IPS-18a (cell line): ENCODE measurements around the gene EPHA2.

Experiments used
- H3K27ac ChIP-seq: one replicate; pipeline ENCODE4 v1.5.1; 2013; ENCODE audit warnings: low read length
- H3K27me3 ChIP-seq: one replicate; pipeline ENCODE4 v1.6.1; 2013; ENCODE audit warnings: mild to moderate bottlenecking, low read length; ENCODE audit not compliant: control insufficient read depth, insufficient read depth
- H3K36me3 ChIP-seq: one replicate; pipeline ENCODE4 v1.6.1; 2013; ENCODE audit warnings: low read depth, low read length; ENCODE audit not compliant: control insufficient read depth
- H3K4me1 ChIP-seq: one replicate; pipeline ENCODE4 v1.6.1; 2013; ENCODE audit warnings: low read depth, low read length; ENCODE audit not compliant: control insufficient read depth
- H3K4me3 ChIP-seq: one replicate; pipeline ENCODE4 v1.5.1; 2013; ENCODE audit warnings: low read length
- H3K9ac ChIP-seq: one replicate; pipeline ENCODE4 v1.6.1; 2013; ENCODE audit warnings: mild to moderate bottlenecking, low read length, moderate library complexity
- H3K9me3 ChIP-seq: one replicate; pipeline ENCODE4 v1.6.1; 2013; ENCODE audit warnings: low read depth, low read length; ENCODE audit not compliant: control insufficient read depth

The EPHA2 gene

DNA sequence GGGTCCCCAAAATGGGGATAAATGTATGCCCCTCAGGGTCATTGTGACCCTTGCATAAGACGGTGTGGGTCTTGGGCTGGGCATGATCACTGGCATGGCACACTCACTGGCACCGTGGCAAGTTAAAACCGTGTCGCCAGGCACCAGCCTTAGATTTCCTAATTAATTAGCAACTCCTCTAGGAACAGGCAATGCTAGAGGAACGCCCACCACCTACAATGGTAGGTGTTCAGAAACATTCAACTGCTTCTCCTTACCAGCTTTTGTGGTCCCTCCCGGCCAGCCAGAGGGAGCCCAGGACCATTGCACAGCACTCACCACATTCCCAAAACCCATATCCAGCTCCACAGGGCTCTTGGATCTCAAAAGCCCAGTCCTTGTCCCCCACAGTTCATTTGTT is 36.4 kb downstream of the EPHA2 start:
- Histone ChIP-seq H3K9ac (no peak overlapping the region), H3K27ac (no peak overlapping the region), H3K27me3 (no peaks in the 10 kb centered on the region)

DNA sequence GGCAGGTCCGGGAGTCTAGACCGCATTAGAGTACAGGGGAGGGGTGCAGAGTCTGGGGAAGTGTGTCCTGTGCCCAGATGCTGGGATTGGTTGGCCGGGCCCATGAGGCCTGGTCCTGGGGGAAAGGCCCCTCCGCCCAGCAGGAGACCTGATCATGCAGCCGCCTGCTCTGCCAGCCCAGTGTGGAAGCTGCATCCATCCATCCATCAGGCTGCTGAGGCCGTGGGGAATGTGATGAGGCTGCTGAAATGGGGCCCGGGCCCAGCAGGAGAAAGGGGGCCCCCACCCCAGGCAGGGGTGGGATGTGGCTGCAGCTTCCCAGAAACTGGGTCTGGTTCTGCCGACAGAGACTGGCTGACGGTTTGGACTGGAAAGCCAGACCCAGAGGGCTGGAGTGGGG is 37.2 kb downstream of the EPHA2 start:
- Histone ChIP-seq H3K4me1 (peaks cover 31% of the 10 kb centered on the region), H3K9ac (no peak overlapping the region), H3K4me3 (no peak overlapping the region), H3K9me3 (no peaks in the 10 kb centered on the region), H3K27me3 (no peaks in the 10 kb centered on the region), H3K27ac (no peak overlapping the region), H3K36me3 (peaks cover 2% of the 10 kb centered on the region)

More for the DNA sequence above, 36.4 kb downstream of the EPHA2 start:
- Histone ChIP-seq H3K4me1 (peaks cover 31% of the 10 kb centered on the region), H3K36me3 (peaks cover 6% of the 10 kb centered on the region), H3K4me3 (no peak overlapping the region), H3K9me3 (no peaks in the 10 kb centered on the region)

DNA sequence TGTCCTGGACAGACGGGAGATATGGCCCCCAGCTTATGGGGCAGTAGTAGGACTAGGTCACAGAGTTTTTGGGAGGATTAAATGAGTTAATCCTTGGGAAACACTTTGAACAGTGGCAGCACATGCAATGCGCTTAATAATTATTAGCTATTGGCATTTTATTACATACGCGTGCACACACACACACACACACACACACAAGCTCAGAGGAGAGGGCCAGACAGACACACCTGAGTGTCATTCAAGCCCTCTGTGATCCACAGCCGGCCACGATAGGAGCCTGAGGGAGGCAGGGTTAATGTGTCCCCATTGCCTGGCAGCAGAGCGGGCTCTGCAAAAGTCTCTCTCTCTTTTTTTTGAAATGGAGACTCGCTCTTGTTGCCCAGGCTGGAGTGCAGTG is 37.9 kb downstream of the EPHA2 start:
- no peak overlapping the region for H3K4me3 ChIP-seq
- peaks cover 32% of the 10 kb centered on the region for H3K4me1 ChIP-seq
- H3K27me3 ChIP-seq: no peaks in the 10 kb centered on the region
- no peak overlapping the region for H3K9ac ChIP-seq
- no peak overlapping the region for H3K27ac ChIP-seq
- no peaks in the 10 kb centered on the region for H3K9me3 ChIP-seq
- H3K36me3 ChIP-seq: no peaks in the 10 kb centered on the region

DNA sequence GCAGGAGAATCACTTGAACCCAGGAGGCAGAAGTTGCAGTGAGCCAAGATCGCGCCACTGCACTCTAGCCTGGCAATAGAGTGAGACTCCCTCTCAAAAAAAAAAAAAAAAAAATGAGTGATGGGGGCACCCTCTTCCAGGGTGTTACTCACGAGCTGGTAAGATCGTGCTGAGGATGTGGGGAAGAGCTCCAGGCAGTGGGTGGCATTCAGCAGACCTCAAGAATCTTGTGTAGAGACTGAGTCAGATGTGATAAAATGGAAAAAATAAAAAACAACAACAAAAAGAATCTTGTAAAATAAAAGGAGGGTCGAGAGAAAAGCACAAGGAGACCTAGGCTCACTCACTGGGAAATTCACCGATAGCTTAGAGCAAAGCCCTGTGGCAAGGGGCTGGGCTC is 38.5 kb downstream of the EPHA2 start:
- Histone ChIP-seq H3K27me3 (no peaks in the 10 kb centered on the region), H3K9ac (no peak overlapping the region), H3K36me3 (no peaks in the 10 kb centered on the region), H3K27ac (no peak overlapping the region), H3K4me1 (peaks cover 38% of the 10 kb centered on the region), H3K9me3 (no peaks in the 10 kb centered on the region), H3K4me3 (no peak overlapping the region)

DNA sequence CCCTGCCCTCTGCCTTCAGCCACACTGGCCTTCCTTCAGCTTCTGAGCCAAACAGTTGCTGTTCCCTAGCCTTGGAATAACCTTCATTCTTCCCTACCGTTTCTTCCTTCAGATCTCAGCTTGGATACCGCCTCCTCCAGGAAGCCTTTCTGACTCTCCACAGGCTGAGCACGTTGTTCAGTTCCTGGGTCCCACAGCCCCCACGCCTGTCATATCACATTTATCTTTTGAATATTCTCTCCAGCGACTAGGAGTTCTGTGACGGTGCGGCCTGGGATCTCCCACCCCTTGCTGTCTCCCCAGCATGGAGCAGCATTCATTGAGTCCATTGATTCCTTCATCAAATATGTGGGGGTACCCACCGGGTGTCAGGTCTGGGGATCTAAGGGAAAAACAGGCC is 39.2 kb downstream of the EPHA2 start:
- no peaks in the 10 kb centered on the region for H3K9me3 ChIP-seq
- peaks cover 40% of the 10 kb centered on the region for H3K4me1 ChIP-seq
- H3K9ac ChIP-seq: peak overlapping the region; percentile 0
- H3K27ac ChIP-seq: peak overlapping the region; percentile 5
- H3K36me3 ChIP-seq: no peaks in the 10 kb centered on the region
- H3K27me3 ChIP-seq: no peaks in the 10 kb centered on the region
- no peak overlapping the region for H3K4me3 ChIP-seq

DNA sequence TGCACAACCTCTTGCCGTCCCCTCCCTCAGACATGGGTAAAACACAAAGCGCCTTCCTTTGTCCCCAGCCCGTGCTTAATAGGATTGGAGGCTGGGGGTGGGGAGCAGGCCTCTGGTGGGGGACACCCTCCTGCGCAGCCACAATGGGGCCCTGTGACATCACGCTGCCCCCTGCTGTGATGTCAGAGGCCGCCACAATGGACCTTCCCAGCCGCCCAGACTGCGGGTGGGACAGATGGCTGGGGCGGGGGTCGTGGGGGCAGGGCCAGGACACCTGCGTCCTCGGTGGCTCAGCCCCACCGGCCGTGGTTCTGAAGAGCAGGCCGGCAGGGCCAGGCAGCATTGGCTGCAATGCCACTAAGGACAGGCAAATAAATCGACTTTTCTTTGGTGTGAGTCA is 39.9 kb downstream of the EPHA2 start:
- Histone ChIP-seq H3K4me3 (peak overlapping the region; percentile 32), H3K9ac (peak overlapping the region; percentile 0), H3K36me3 (no peaks in the 10 kb centered on the region), H3K4me1 (peaks cover 40% of the 10 kb centered on the region), H3K9me3 (no peaks in the 10 kb centered on the region), H3K27ac (no peak overlapping the region), H3K27me3 (no peaks in the 10 kb centered on the region)

DNA sequence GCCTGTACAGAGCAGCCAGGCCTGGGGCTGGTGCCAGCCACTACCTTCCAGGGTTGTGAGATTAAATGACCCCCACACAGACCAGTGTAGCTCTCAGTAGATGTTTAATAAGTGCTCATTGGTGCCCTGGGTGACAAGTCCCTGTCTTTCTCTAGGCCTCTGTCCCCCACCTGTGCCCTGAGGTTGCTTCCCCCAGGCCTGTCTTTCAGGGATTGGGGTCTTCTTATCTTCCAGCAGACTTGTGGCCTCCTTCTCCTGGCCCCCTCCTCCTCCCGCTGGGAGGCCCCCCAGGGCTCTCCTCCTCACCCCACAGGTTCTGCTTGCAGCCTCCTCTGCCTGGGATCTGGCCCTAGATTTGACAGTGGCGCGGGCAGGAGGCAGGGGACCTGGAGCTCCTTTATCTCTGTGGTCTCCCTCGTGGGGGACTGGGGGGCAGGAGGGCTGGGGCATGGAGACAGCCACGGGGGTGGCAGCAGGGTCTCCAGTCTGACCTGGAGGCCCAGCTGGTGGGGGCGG is 40.3 kb downstream of the EPHA2 start:
- no peaks in the 10 kb centered on the region for H3K27me3 ChIP-seq

DNA sequence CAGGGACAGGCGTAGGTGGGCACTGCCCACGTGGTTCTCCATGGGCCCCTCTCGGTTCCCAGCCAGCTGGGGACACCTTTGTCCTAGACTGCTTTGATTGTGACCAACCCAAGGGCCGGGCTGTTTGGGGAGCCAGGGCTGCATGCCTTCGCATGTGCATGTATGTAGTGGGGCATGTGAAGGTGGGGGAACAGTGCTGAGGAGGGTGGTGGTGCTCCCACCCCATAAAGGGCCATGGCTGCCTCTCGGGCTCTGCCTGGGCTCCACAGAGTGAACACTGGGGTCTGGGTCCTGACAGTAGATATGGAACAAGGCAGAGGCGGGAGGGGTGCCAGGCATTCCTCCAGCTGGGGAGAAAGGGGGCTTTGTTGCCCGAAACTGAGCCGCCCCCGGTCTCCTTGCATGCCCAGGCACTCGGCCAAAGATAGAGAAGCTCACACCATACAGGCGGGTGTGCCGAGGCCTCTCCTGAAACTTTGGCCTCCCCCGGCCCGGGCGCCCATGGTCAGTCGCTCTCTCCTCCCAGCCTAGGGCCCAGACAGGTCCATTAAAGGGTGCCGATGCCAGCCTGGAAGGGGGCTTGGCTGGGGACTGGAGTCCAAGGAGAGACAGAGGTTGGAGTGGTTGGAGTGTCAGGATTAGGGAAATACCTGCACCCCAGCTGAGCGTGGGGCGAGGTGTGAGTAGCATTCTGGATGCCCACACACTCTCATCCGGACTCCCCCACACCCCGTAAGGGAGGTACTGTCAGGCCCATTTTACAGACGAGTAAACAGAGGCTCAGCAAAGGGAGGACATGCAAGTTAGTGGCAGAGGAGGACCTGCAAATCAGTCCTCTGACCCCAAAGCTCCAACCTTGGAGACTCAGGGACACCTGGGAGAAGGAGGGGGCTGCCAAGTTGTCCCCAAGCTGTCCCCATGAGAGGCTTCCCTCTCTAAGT is 41.1 kb downstream of the EPHA2 start:
- no peak overlapping the region for H3K9ac ChIP-seq
- H3K9me3 ChIP-seq: no peaks in the 10 kb centered on the region
- H3K4me1 ChIP-seq: peaks cover 34% of the 10 kb centered on the region
- no peaks in the 10 kb centered on the region for H3K36me3 ChIP-seq
- no peak overlapping the region for H3K4me3 ChIP-seq
- H3K27ac ChIP-seq: no peak overlapping the region
- H3K27me3 ChIP-seq: no peaks in the 10 kb centered on the region

More for the DNA sequence above, 40.3 kb downstream of the EPHA2 start:
- Histone ChIP-seq H3K4me3 (peak overlapping the region; percentile 32), H3K36me3 (no peaks in the 10 kb centered on the region), H3K9ac (peak overlapping the region; percentile 44), H3K27ac (no peak overlapping the region), H3K9me3 (no peaks in the 10 kb centered on the region), H3K4me1 (peaks cover 40% of the 10 kb centered on the region)

DNA sequence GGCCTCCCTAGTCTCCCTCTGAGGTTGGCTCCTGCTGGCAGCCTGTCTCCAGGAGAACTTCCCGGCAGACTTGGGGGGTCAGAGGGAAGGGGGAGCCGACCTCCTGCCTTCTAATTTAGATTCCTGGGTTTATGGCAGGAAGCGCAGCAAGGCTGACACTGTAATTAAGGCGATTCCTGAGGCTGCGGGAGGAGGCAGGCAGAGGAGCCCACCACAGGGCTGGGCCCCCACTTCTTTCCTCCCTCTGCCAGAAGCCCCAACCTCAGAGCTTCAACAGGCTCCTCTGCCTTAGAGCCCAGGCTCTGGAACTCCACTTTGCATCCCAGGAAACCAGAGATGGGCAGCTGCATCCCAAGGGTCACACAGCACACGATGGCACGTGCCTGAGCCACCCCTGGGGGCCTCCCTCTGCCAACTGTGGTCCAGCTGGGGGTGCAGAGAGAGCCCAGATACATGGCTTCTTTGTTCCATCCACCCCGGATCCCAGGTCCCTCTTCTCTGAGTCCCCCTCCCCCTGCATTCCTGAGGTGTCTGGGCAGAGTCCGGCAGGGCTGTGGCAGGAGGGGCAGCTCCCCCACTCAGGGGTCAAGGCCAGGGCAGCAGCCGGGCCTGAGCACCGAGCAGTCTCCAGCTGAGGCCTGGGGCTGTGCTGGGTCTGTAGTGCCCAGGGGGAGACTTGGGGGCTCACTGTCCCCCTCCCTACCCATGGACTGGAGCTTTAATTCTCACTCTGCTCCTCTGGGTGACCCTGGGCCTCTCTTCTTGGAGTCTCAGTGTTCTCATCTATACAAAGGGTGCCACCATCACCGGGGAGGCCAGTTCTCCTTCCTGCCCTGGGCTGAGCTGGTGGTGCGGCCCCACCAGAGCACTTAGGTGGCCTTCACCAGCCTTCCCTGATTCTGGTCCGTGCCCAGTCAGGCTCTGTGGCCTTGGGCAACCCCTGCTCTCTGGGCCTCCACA is 43.0 kb downstream of the EPHA2 start:
- H3K27me3 ChIP-seq: no peaks in the 10 kb centered on the region
- H3K4me1 ChIP-seq: peaks cover 32% of the 10 kb centered on the region
- H3K9me3 ChIP-seq: peaks cover 6% of the 10 kb centered on the region
- H3K9ac ChIP-seq: no peak overlapping the region
- H3K36me3 ChIP-seq: no peaks in the 10 kb centered on the region
- H3K27ac ChIP-seq: no peak overlapping the region
- H3K4me3 ChIP-seq: no peak overlapping the region

DNA sequence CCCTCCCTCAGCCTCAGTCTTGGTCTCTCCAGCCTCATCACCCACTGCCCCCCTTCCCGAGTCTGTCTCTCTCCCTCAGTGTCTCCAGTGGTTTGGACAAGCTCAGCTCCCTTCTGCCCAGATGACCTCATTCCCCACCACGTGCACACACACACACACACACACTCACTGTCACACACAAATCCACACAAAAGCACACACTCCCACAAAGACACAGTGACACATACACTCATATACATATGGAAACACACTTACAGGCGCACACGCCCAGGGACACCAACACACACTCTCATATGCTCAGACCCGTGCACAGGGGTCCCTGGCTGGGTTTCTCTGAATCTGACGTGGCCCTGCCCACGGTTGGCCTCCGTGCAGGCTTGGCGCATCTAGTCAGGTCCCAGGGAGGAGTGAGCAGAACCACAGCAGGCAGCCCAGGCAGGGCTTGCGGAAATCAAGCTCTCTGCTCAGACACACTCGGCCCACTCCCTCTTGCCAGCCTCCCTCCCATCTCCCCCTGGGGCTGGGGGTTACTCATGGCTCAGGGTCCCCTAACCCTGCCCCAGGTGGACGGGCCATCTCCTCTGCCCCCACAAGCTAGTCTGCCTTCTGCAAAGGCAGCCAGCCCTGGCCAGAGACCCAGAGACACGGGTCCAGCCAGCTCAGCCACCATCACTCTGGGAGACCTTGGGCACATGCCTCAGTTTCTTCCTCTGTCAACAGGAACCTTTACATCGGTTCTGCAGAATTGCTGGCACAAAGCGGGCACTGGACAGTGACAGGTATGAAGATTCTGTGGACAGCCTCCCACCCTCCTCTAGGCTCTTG is 43.9 kb downstream of the EPHA2 start:
- Histone ChIP-seq H3K9ac (no peak overlapping the region), H3K27ac (no peak overlapping the region), H3K4me1 (peaks cover 28% of the 10 kb centered on the region), H3K9me3 (peaks cover 7% of the 10 kb centered on the region), H3K27me3 (no peaks in the 10 kb centered on the region), H3K4me3 (no peak overlapping the region), H3K36me3 (no peaks in the 10 kb centered on the region)

DNA sequence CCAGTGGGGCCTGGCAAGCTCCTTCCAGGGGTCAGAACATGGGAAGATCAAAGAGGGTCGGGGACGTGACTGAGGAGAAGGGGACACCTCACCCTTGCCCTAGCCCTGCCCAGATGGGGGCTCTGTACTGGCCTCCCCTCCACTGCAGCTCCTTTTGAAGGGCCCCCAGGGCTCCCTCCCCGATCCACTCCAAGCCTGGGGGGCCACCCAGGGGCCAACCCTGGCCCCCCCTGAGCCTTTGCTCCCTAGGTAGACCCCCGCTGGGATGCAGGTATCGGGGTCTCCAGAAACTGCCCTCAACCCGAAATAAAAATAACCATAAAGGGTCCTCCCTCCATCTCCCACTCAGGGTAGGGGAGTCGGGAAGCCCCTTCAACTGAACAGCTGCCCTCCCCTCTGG is 45.0 kb downstream of the EPHA2 start:
- H3K4me3 ChIP-seq: no peak overlapping the region
- no peaks in the 10 kb centered on the region for H3K27me3 ChIP-seq
- peaks cover 18% of the 10 kb centered on the region for H3K4me1 ChIP-seq
- H3K9me3 ChIP-seq: peaks cover 7% of the 10 kb centered on the region
- no peaks in the 10 kb centered on the region for H3K36me3 ChIP-seq
- no peak overlapping the region for H3K27ac ChIP-seq
- H3K9ac ChIP-seq: no peak overlapping the region
